Gastroesophageal sphincter (tissue), 4 donors: ENCODE data around the gene ATG14. TPM values are rescaled to one million over a fixed set of nuclear protein-coding genes. Genes with fewer than 3 reads are reported as not detected.

Experiments
- ATAC-seq: fragments of 150-250 bp; one replicate; pipeline ENCODE4 v1.9.1; 2016; ENCODE audit warnings: mild to moderate bottlenecking, moderate library complexity
- H3K27ac ChIP-seq, 4 donors: fragments of 200-600 bp; sonication (generic) in 3 of 4; 1 replicate in 3 of 4; 2 replicates in 1 of 4; pipeline ENCODE4 v1.5.1; 2016 to 2019
- H3K27me3 ChIP-seq: fragments of 200-600 bp; sonication (generic); one replicate; pipeline ENCODE4 v1.5.1; 2019
- H3K36me3 ChIP-seq, 2 donors: fragments of 200-600 bp; sonication (generic); one replicate each; pipeline ENCODE4 v1.5.1; 2019; ENCODE audit warnings: control low read depth in 1 of 2
- H3K4me1 ChIP-seq, 3 donors: fragments of 200-600 bp; sonication (generic); 1 replicate in 2 of 3; 2 replicates in 1 of 3; pipeline ENCODE4 v1.5.1; 2016 to 2019; ENCODE audit warnings: control low read depth in 2 of 3
- H3K4me3 ChIP-seq, 2 donors: fragments of 200-600 bp; sonication (generic); one replicate each; pipeline ENCODE4 v1.5.1; 2019; ENCODE audit warnings: mild to moderate bottlenecking in 1 of 2, moderate library complexity in 1 of 2
- H3K9me3 ChIP-seq, 3 donors: fragments of 200-600 bp; sonication (generic); one replicate each; pipeline ENCODE4 v1.5.1; 2017 to 2019; ENCODE audit warnings: control low read depth in 2 of 3
- CTCF ChIP-seq, 4 experiments: fragments of 200-600 bp in 2 of 4; fragments of 450-650 bp in 2 of 4; sonication (generic) in 1 of 4; IDR thresholded peaks; one replicate each; pipeline ENCODE4 v1.5.1; 2017 to 2019; ENCODE audit warnings: antibody characterized with exemption in 4 of 4, mild to moderate bottlenecking in 2 of 4, moderate library complexity in 2 of 4
- EP300 ChIP-seq: sonication (generic); formaldehyde crosslinking; IDR thresholded peaks from one replicate; pipeline ENCODE4 v1.6.1; 2017; ENCODE audit warnings: antibody characterized with exemption, mild to moderate bottlenecking
- POLR2A ChIP-seq, 2 donors: fragments of 450-650 bp; IDR thresholded peaks; one replicate each; pipeline ENCODE4 v1.6.1; 2017; ENCODE audit warnings: antibody characterized with exemption in 2 of 2, mild to moderate bottlenecking in 2 of 2, moderate library complexity in 1 of 2
- POLR2AphosphoS5 ChIP-seq: sonication (generic); formaldehyde crosslinking; IDR thresholded peaks from one replicate; pipeline ENCODE4 v1.6.1; 2017; ENCODE audit warnings: antibody characterized with exemption
- WGBS, 2 donors: methylation state at CpG; one replicate each; pipeline ENCODE4 v1.1.5; 2018; ENCODE audit warnings: low coverage in 1 of 2; 5-methylcytosine and 5-hydroxymethylcytosine counted together
- total RNA-seq, 4 donors: library from RNA; depleted of rRNA; stranded (reverse); fragments of >200 nt; gene quantifications; one replicate each; pipeline ENCODE4 v1.1.0, GENCODE V29; 2016

ATG14 gene
- total RNA-seq, 4 donors from 2014 or later: 16.4 to 29.9 (median 18.1) TPM

GRCh38 chr14:55440385-55440784, 28.8 kb upstream of the ATG14 start, which contains the start of gene TBPL2:
Gene TBPL2, minus strand, starts transcription at chr14:55440616. Its CDS starts 167 bp downstream, at chr14:55440449.
- peaks cover 31% of the 10 kb centered on the region for H3K27me3 ChIP-seq
- no peak within 1 kb of the TSS for H3K27ac ChIP-seq
- WGBS, 2 donors: 22% methylated on average over 13 of the region's 29 CpGs; no CpG with 5 or more reads in 1 of the 2 donors
- H3K9me3 ChIP-seq: no peaks in the 10 kb centered on the region
- TF ChIP-seq EP300 (no peak), POLR2A (IDR thresholded peaks at IDR 0.05) (no peak), POLR2AphosphoS5 (no peak), CTCF (IDR thresholded peaks at IDR 0.05) (no peak)
- no peak within 1 kb of the TSS for H3K4me3 ChIP-seq
- H3K4me1 ChIP-seq: no peaks in the 10 kb centered on the region
- no peaks in the 10 kb centered on the region for H3K36me3 ChIP-seq
- ATAC-seq: no peak

- Histone ChIP-seq H3K27me3 (peaks cover 31% of the 10 kb centered on the region), H3K9me3 (no peaks in the 10 kb centered on the region), H3K4me1 (no peaks in the 10 kb centered on the region), H3K36me3 (no peaks in the 10 kb centered on the region), H3K27ac (no peak overlapping the region), H3K4me3 (no peak overlapping the region)
- ATAC-seq: no peak
- WGBS, 2 donors: 34 to 35% methylated on average over 5 to 10 of the region's 10 CpGs
- TF ChIP-seq CTCF (IDR thresholded peaks at IDR 0.05): peak in 3 of 4 experiments; percentile 26 to 49 (median 36)
- no peak for TF ChIP-seq POLR2A (IDR thresholded peaks at IDR 0.05)
These were observed 26.5 kb upstream of the ATG14 start for GRCh38 chr14:55438066-55438683.

GRCh38 chr14:55436931-55437330, 25.3 kb upstream of the ATG14 start:
- no peak overlapping the region for H3K4me3 ChIP-seq
- H3K9me3 ChIP-seq: no peaks in the 10 kb centered on the region
- H3K36me3 ChIP-seq: no peaks in the 10 kb centered on the region
- peaks cover 31% of the 10 kb centered on the region for H3K27me3 ChIP-seq
- H3K27ac ChIP-seq: no peak overlapping the region
- WGBS, 2 donors: 60 to 80% methylated on average over 1 of the region's 4 CpGs
- TF ChIP-seq POLR2AphosphoS5 (no peak), CTCF (IDR thresholded peaks at IDR 0.05) (no peak), POLR2A (IDR thresholded peaks at IDR 0.05) (no peak), EP300 (no peak)
- H3K4me1 ChIP-seq: no peaks in the 10 kb centered on the region
- no peak for ATAC-seq

- no peak for ATAC-seq
- peaks cover 31% of the 10 kb centered on the region for H3K27me3 ChIP-seq
- no peak overlapping the region for H3K4me3 ChIP-seq
- no peaks in the 10 kb centered on the region for H3K36me3 ChIP-seq
- WGBS, 2 donors: 19 to 44% methylated on average over 3 to 4 of the region's 4 CpGs
- H3K4me1 ChIP-seq: no peaks in the 10 kb centered on the region
- TF ChIP-seq POLR2A (IDR thresholded peaks at IDR 0.05) (no peak), CTCF (IDR thresholded peaks at IDR 0.05) (no peak), EP300 (no peak), POLR2AphosphoS5 (no peak)
- H3K27ac ChIP-seq: no peak overlapping the region
- H3K9me3 ChIP-seq: no peaks in the 10 kb centered on the region
These were observed 24.9 kb upstream of the ATG14 start for GRCh38 chr14:55436519-55436918.

GRCh38 chr14:55434805-55435174, 23.2 kb upstream of the ATG14 start:
- ATAC-seq: no peak
- H3K27me3 ChIP-seq: peaks cover 17% of the 10 kb centered on the region
- H3K27ac ChIP-seq: no peak overlapping the region
- H3K4me3 ChIP-seq: no peak overlapping the region
- H3K4me1 ChIP-seq: no peaks in the 10 kb centered on the region
- H3K36me3 ChIP-seq: no peaks in the 10 kb centered on the region
- no peaks in the 10 kb centered on the region for H3K9me3 ChIP-seq
- 35 to 39% methylated on average over 3 of the region's 3 CpGs for WGBS, 2 donors
- no peak for TF ChIP-seq EP300
- no peak for TF ChIP-seq POLR2AphosphoS5
- TF ChIP-seq POLR2A (IDR thresholded peaks at IDR 0.05): no peak
- TF ChIP-seq CTCF (IDR thresholded peaks at IDR 0.05): no peak
